ENCODE data around the gene RANGAP1.

DNA sequence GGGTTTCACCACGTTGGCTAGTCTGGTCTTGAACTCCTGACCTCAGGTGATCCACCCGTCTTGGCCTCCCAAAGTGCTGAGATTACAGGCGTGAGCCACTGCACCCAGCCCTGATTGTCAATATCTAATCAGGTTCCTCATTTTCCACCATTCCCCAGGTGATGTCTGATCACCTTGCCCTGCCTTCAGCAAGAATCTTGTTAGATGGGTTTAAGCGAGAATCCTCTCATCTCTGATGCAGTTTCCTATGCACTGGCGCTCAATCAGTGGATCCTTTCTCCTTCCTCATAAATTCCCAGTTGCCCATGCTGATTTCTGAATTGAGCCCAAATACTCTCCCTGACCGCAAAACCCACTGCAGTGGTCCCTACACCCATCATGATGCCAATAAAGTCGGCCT lies 14.7 kb upstream of the RANGAP1 start:
- TF ChIP-seq, protein P1, sequence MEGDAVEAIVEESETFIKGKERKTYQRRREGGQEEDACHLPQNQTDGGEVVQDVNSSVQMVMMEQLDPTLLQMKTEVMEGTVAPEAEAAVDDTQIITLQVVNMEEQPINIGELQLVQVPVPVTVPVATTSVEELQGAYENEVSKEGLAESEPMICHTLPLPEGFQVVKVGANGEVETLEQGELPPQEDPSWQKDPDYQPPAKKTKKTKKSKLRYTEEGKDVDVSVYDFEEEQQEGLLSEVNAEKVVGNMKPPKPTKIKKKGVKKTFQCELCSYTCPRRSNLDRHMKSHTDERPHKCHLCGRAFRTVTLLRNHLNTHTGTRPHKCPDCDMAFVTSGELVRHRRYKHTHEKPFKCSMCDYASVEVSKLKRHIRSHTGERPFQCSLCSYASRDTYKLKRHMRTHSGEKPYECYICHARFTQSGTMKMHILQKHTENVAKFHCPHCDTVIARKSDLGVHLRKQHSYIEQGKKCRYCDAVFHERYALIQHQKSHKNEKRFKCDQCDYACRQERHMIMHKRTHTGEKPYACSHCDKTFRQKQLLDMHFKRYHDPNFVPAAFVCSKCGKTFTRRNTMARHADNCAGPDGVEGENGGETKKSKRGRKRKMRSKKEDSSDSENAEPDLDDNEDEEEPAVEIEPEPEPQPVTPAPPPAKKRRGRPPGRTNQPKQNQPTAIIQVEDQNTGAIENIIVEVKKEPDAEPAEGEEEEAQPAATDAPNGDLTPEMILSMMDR (IDR thresholded peaks at IDR 0.05): no peak
- no peak for TF ChIP-seq EZH2 (IDR thresholded peaks at IDR 0.05; ENCODE audit: borderline replicate concordance, insufficient read depth, low read depth, low read length, poor library complexity, severe bottlenecking)

Measured in B cell (primary cell).